ENCODE data around the gene KRT26. TPM values are rescaled to one million over a fixed set of nuclear protein-coding genes. Genes with fewer than 3 reads are reported as not detected.

Gene KRT26
- total and polyA plus RNA-seq, 2 of the 4 experiments (the other 2 are of a cell fraction) = not detected

DNA sequence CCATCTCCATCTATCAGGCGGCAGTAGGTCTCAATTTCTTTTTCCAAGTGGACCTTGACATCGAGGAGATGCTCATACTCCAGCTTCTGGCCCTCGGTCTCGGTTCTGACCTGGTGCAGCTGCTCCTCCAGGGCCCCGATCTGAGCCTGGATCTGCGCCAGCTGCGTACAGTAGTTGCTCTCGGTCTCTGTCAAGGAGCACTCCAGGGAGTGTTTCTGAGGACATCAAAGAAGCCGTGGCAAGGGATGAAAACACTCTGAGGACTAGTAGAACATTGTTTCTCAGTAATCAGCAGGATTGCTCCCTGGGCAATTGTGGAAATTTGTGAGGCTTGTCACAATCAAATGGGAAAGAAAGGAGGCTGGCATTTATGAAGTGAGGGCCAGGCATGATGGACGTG lies 21.8 kb upstream of the KRT26 start:
- CTCF ChIA-PET = no interaction called here
- no peak overlapping the region for H3K14ac ChIP-seq (replicated peaks; ENCODE audit: low read depth, low read length)
- in situ Hi-C loops (cut with MboI; ENCODE audit: low sequenced_read_pairs) (loop anchor here (5.0 to 25.0 kb wide), 2 partner anchors 177 to 432 kb away; partner anchors contain the start of gene GJD3), intact Hi-C loops (cut with micrococcal nuclease) (loop anchor here (10.0 kb wide), 1 partner anchor 429 kb away; the partner anchor contains the start of gene GJD3), dilution Hi-C loops (cut with HindIII; ENCODE audit: low sequenced_read_pairs, unreplicated experiment) (no loop called here)
- H4K5ac ChIP-seq (ENCODE audit: low read depth, low read length) = no peak overlapping the region
- DNase-seq (no peak), ATAC-seq (ENCODE audit: low read depth) (no peak)
- no peak overlapping the region for H3K56ac ChIP-seq (ENCODE audit: extremely low read depth, insufficient read depth, low read length)
- H3K9ac ChIP-seq (ENCODE audit: low read depth, low read length) = no peak overlapping the region
- no peaks in the 10 kb centered on the region for H4K20me1 ChIP-seq (ENCODE audit: insufficient read depth, low read length)
- no peak for TF ChIP-seq MAFK (IDR thresholded peaks at IDR 0.05; ENCODE audit: low read depth, low read length)
- POLR2A ChIA-PET (ENCODE audit: unreplicated experiment) = no interaction called here
- H2AFZ ChIP-seq (replicated peaks; ENCODE audit: low read length, poor library complexity) = no peak overlapping the region
- H3K23ac ChIP-seq (ENCODE audit: low read depth, low read length) = no peak overlapping the region
- WGBS, 2 experiments (ENCODE audit: extremely low coverage in 2 of 2, insufficient read length in 1 of 2) = 45% methylated on average over 4 of the region's 10 CpGs; no CpG with 5 or more reads in 1 of the 2 experiments
- H4K91ac ChIP-seq (ENCODE audit: insufficient read depth, low read depth, low read length) = no peak overlapping the region
- H3K18ac ChIP-seq (ENCODE audit: low read depth, low read length) = no peak overlapping the region
- no peak overlapping the region for H3K4me2 ChIP-seq (ENCODE audit: low read depth, low read length)
- no peak overlapping the region for H2AK5ac ChIP-seq (ENCODE audit: low read depth, low read length)
- no peak overlapping the region for H2BK20ac ChIP-seq (ENCODE audit: low read depth, low read length)
- no peaks in the 10 kb centered on the region for H3K9me1 ChIP-seq (ENCODE audit: insufficient read depth, low read length)
- peaks cover 43% of the 10 kb centered on the region for H3K27me3 ChIP-seq (ENCODE audit: control insufficient read depth, insufficient read depth, low read length)
- no peak overlapping the region for H2BK5ac ChIP-seq (ENCODE audit: low read depth, low read length, poor library complexity, severe bottlenecking)
- H3K9me3 ChIP-seq (ENCODE audit: control insufficient read depth, insufficient read depth, low read length) = no peaks in the 10 kb centered on the region
- H3K4ac ChIP-seq (ENCODE audit: low read depth, low read length) = no peak overlapping the region
- BruUV-seq (replicated peaks) = no TSS peak
- H3K4me3 ChIP-seq (ENCODE audit: insufficient read depth, low read depth, low read length) = no peak overlapping the region
- H2AK9ac ChIP-seq (replicated peaks; ENCODE audit: low read depth, low read length, poor library complexity) = no peak overlapping the region
- no peaks in the 10 kb centered on the region for H3K79me1 ChIP-seq (ENCODE audit: low read depth in 1 of 2, low read length in 2 of 2)
- H3K4me1 ChIP-seq (ENCODE audit: control insufficient read depth, insufficient read depth, low read length) = no peaks in the 10 kb centered on the region
- no peaks in the 10 kb centered on the region for H3K36me3 ChIP-seq (ENCODE audit: control insufficient read depth, insufficient read depth, low read length)
- no peak overlapping the region for H3K27ac ChIP-seq (ENCODE audit: insufficient read depth, low read length)
- H4K8ac ChIP-seq (ENCODE audit: low read depth in 2 of 2, low read length in 2 of 2) = no peak overlapping the region
- H2BK15ac ChIP-seq (ENCODE audit: low read depth, low read length) = no peak overlapping the region
- no peak overlapping the region for H2BK120ac ChIP-seq (ENCODE audit: low read depth, low read length)
